MM.1S (cell line): ENCODE measurements around the gene TMTC2.

Experiments used
- DNase-seq: peaks from one replicate; pipeline ENCODE4 v3.0.0-alpha.2; 2015
- H2AFZ ChIP-seq: fragments of 300-600 bp; sonication (generic); 2 replicates; pipeline ENCODE4 v1.6.0; 2016; ENCODE audit warnings: antibody characterized with exemption, low read length
- H3F3A ChIP-seq: fragments of 300-600 bp; sonication (generic); 2 replicates; pipeline ENCODE4 v1.6.1; 2016; ENCODE audit warnings: mild to moderate bottlenecking, antibody characterized with exemption, low read length, moderate library complexity, mixed read lengths; ENCODE audit not compliant: insufficient read depth
- H3K27ac ChIP-seq: fragments of 300-600 bp; sonication (generic); 2 replicates; pipeline ENCODE4 v1.5.1; 2016; ENCODE audit warnings: mild to moderate bottlenecking, low read length
- H3K27me3 ChIP-seq: fragments of 300-600 bp; sonication (generic); replicated peaks from 2 replicates; pipeline ENCODE4 v1.6.0; 2016; ENCODE audit warnings: low read length; ENCODE audit not compliant: insufficient read depth
- H3K36me3 ChIP-seq: fragments of 300-600 bp; sonication (generic); replicated peaks from 2 replicates; pipeline ENCODE4 v1.6.1; 2016; ENCODE audit warnings: mild to moderate bottlenecking, low read length, mixed read lengths; ENCODE audit not compliant: insufficient read depth
- H3K4me1 ChIP-seq: fragments of 300-600 bp; sonication (generic); 2 replicates; pipeline ENCODE4 v1.6.1; 2016; ENCODE audit warnings: low read length, mixed read lengths
- H3K4me2 ChIP-seq: fragments of 300-600 bp; sonication (generic); 2 replicates; pipeline ENCODE4 v1.6.0; 2016; ENCODE audit warnings: low read depth, low read length
- H3K4me3 ChIP-seq: fragments of 300-600 bp; sonication (generic); 2 replicates; pipeline ENCODE4 v1.5.1; 2016; ENCODE audit warnings: low read length, mixed read lengths
- H3K79me2 ChIP-seq: fragments of 300-600 bp; sonication (generic); 2 replicates; pipeline ENCODE4 v1.6.1; 2016; ENCODE audit warnings: mixed run types, low read length, mixed read lengths
- H3K9ac ChIP-seq: fragments of 300-600 bp; sonication (generic); 2 replicates; pipeline ENCODE4 v1.6.1; 2016; ENCODE audit warnings: low read length, mixed read lengths
- H3K9me2 ChIP-seq: fragments of 300-600 bp; sonication (generic); replicated peaks from 2 replicates; pipeline ENCODE4 v1.6.1; 2016; ENCODE audit warnings: mild to moderate bottlenecking, low read length, mixed read lengths; ENCODE audit not compliant: insufficient read depth
- H3K9me3 ChIP-seq: fragments of 300-600 bp; sonication (generic); replicated peaks from 2 replicates; pipeline ENCODE4 v1.6.1; 2016; ENCODE audit warnings: mild to moderate bottlenecking, low read length, mixed read lengths; ENCODE audit not compliant: insufficient read depth
- H4K20me1 ChIP-seq: fragments of 300-600 bp; sonication (generic); 2 replicates; pipeline ENCODE4 v1.6.1; 2016; ENCODE audit warnings: mild to moderate bottlenecking, low read length, moderate library complexity, mixed read lengths; ENCODE audit not compliant: insufficient read depth
- CTCF ChIP-seq: fragments of 300-600 bp; sonication (generic); IDR thresholded peaks from 2 replicates; pipeline ENCODE4 v1.5.1; 2016; ENCODE audit warnings: antibody characterized with exemption, low read length, mixed read lengths
- EZH2 ChIP-seq: fragments of 300-600 bp; sonication (generic); optimal IDR thresholded peaks from 2 replicates; pipeline ENCODE3; 2017; ENCODE audit warnings: low read depth, mild to moderate bottlenecking, antibody characterized with exemption, low read length, mixed read lengths
- EZH2phosphoT487 ChIP-seq: fragments of 300-600 bp; sonication (generic); IDR thresholded peaks from 2 replicates; pipeline ENCODE4 v1.6.1; 2018; ENCODE audit warnings: antibody characterized with exemption, low read length

TMTC2 gene

GRCh38 chr12:82774666-82775065 is 88.0 kb downstream of the TMTC2 start:
- Histone ChIP-seq H3K27ac (no peak overlapping the region), H2AFZ (no peak overlapping the region), H3K9me2 (no peaks in the 10 kb centered on the region), H3K27me3 (no peaks in the 10 kb centered on the region), H4K20me1 (no peaks in the 10 kb centered on the region), H3K36me3 (no peaks in the 10 kb centered on the region), H3F3A (no peaks in the 10 kb centered on the region), H3K4me1 (no peaks in the 10 kb centered on the region), H3K4me3 (no peak overlapping the region), H3K4me2 (no peak overlapping the region), H3K9ac (no peak overlapping the region), H3K9me3 (no peaks in the 10 kb centered on the region), H3K79me2 (no peaks in the 10 kb centered on the region)
- no peak for TF ChIP-seq EZH2
- TF ChIP-seq EZH2phosphoT487: no peak
- TF ChIP-seq CTCF: no peak
- DNase-seq: no peak

GRCh38 chr12:82780517-82780916 is 93.8 kb downstream of the TMTC2 start:
- no peak overlapping the region for H3K27ac ChIP-seq
- no peak overlapping the region for H2AFZ ChIP-seq
- H3F3A ChIP-seq: no peaks in the 10 kb centered on the region
- H3K9me2 ChIP-seq: no peaks in the 10 kb centered on the region
- no peaks in the 10 kb centered on the region for H3K27me3 ChIP-seq
- DNase-seq: no peak
- H4K20me1 ChIP-seq: no peaks in the 10 kb centered on the region
- no peaks in the 10 kb centered on the region for H3K36me3 ChIP-seq
- TF ChIP-seq EZH2: no peak
- TF ChIP-seq EZH2phosphoT487: no peak
- no peak for TF ChIP-seq CTCF
- no peak overlapping the region for H3K4me3 ChIP-seq
- H3K4me1 ChIP-seq: no peaks in the 10 kb centered on the region
- no peaks in the 10 kb centered on the region for H3K9me3 ChIP-seq
- no peak overlapping the region for H3K4me2 ChIP-seq
- H3K9ac ChIP-seq: no peak overlapping the region
- H3K79me2 ChIP-seq: no peaks in the 10 kb centered on the region

- no peaks in the 10 kb centered on the region for H3K27me3 ChIP-seq
- H3K9me3 ChIP-seq: no peaks in the 10 kb centered on the region
- DNase-seq: no peak
- H2AFZ ChIP-seq: no peak overlapping the region
- H3K79me2 ChIP-seq: no peaks in the 10 kb centered on the region
- no peak overlapping the region for H3K9ac ChIP-seq
- TF ChIP-seq CTCF (no peak), EZH2 (no peak), EZH2phosphoT487 (no peak)
- H3K4me2 ChIP-seq: no peak overlapping the region
- H4K20me1 ChIP-seq: no peaks in the 10 kb centered on the region
- H3F3A ChIP-seq: no peaks in the 10 kb centered on the region
- no peak overlapping the region for H3K4me3 ChIP-seq
- no peaks in the 10 kb centered on the region for H3K9me2 ChIP-seq
- H3K27ac ChIP-seq: no peak overlapping the region
- no peaks in the 10 kb centered on the region for H3K4me1 ChIP-seq
- no peaks in the 10 kb centered on the region for H3K36me3 ChIP-seq
Observed at GRCh38 chr12:82781309-82781997, 94.7 kb downstream of the TMTC2 start.
